ENCODE measurements around the gene SNX20.

The SNX20 gene

GRCh38 chr16:50645563-50646220 lies 35.4 kb downstream of the SNX20 start:
- Histone ChIP-seq H3K4me3 (ENCODE audit: low read depth, low read length) (no peak overlapping the region), H3K27me3 (replicated peaks) (no peaks in the 10 kb centered on the region), H3K36me3 (replicated peaks) (no peaks in the 10 kb centered on the region), H3K27ac (no peak overlapping the region)
- DNase-seq: no peak
- in situ Hi-C loops (cut with HindIII; ENCODE audit: low pct_ligation_motif_present, low sequenced_read_pairs): no loop called here
- TF ChIP-seq CTCF (IDR thresholded peaks at IDR 0.05; ENCODE audit: low read depth, low read length, missing control alignments): no peak

GRCh38 chr16:50644729-50645128 lies 36.4 kb downstream of the SNX20 start:
- DNase-seq: peak; percentile 6
- Histone ChIP-seq H3K27me3 (replicated peaks) (no peaks in the 10 kb centered on the region), H3K27ac (no peak overlapping the region), H3K36me3 (replicated peaks) (no peaks in the 10 kb centered on the region), H3K4me3 (ENCODE audit: low read depth, low read length) (no peak overlapping the region)
- in situ Hi-C loops (cut with HindIII; ENCODE audit: low pct_ligation_motif_present, low sequenced_read_pairs): no loop called here
- TF ChIP-seq CTCF (IDR thresholded peaks at IDR 0.05; ENCODE audit: low read depth, low read length, missing control alignments): peak; percentile 59

GRCh38 chr16:50644245-50644644 lies 36.9 kb downstream of the SNX20 start:
- Histone ChIP-seq H3K27me3 (replicated peaks) (no peaks in the 10 kb centered on the region), H3K36me3 (replicated peaks) (no peaks in the 10 kb centered on the region)

GRCh38 chr16:50643192-50643591 lies 37.9 kb downstream of the SNX20 start:
- Histone ChIP-seq H3K4me3 (ENCODE audit: low read depth, low read length) (no peak overlapping the region), H3K27ac (no peak overlapping the region), H3K36me3 (replicated peaks) (no peaks in the 10 kb centered on the region), H3K27me3 (replicated peaks) (no peaks in the 10 kb centered on the region)
- in situ Hi-C loops (cut with HindIII; ENCODE audit: low pct_ligation_motif_present, low sequenced_read_pairs): no loop called here
- no peak for DNase-seq
- no peak for TF ChIP-seq CTCF (IDR thresholded peaks at IDR 0.05; ENCODE audit: low read depth, low read length, missing control alignments)

More at GRCh38 chr16:50644245-50644644, 36.9 kb downstream of the SNX20 start:
- DNase-seq: no peak
- H3K4me3 ChIP-seq (ENCODE audit: low read depth, low read length): no peak overlapping the region
- no peak overlapping the region for H3K27ac ChIP-seq
- TF ChIP-seq CTCF (IDR thresholded peaks at IDR 0.05; ENCODE audit: low read depth, low read length, missing control alignments): no peak
- in situ Hi-C loops (cut with HindIII; ENCODE audit: low pct_ligation_motif_present, low sequenced_read_pairs): no loop called here

- Histone ChIP-seq H3K4me3 (ENCODE audit: low read depth, low read length) (no peak overlapping the region), H3K27ac (no peak overlapping the region), H3K27me3 (replicated peaks) (no peaks in the 10 kb centered on the region), H3K36me3 (replicated peaks) (no peaks in the 10 kb centered on the region)
- DNase-seq: no peak
- no peak for TF ChIP-seq CTCF (IDR thresholded peaks at IDR 0.05; ENCODE audit: low read depth, low read length, missing control alignments)
- in situ Hi-C loops (cut with HindIII; ENCODE audit: low pct_ligation_motif_present, low sequenced_read_pairs): no loop called here
These were observed 38.8 kb downstream of the SNX20 start for GRCh38 chr16:50642349-50642748.

GRCh38 chr16:50641818-50642187 lies 39.3 kb downstream of the SNX20 start:
- Histone ChIP-seq H3K27ac (no peak overlapping the region), H3K27me3 (replicated peaks) (no peaks in the 10 kb centered on the region), H3K36me3 (replicated peaks) (no peaks in the 10 kb centered on the region), H3K4me3 (ENCODE audit: low read depth, low read length) (no peak overlapping the region)
- in situ Hi-C loops (cut with HindIII; ENCODE audit: low pct_ligation_motif_present, low sequenced_read_pairs): no loop called here
- no peak for TF ChIP-seq CTCF (IDR thresholded peaks at IDR 0.05; ENCODE audit: low read depth, low read length, missing control alignments)
- no peak for DNase-seq

Data from brain microvascular endothelial cell (primary cell).